Cardiac muscle cell (in vitro differentiated cells and primary cell): ENCODE measurements around the gene CBARP. TPM values are rescaled to one million over a fixed set of nuclear protein-coding genes. Genes with fewer than 3 reads are reported as not detected.

Source experiments
- DNase-seq, 2 donors: peaks; one replicate each; pipeline versions ENCODE4 v3.0.0 to v3.0.0-alpha.2; 2010 to 2017; ENCODE audit warnings: low read depth in 1 of 2, low spot score in 1 of 2
- H3K27ac ChIP-seq: fragments of 200-600 bp; sonication (generic); 2 replicates; pipeline ENCODE4 v1.5.1; 2016
- H3K27me3 ChIP-seq: fragments of 200-600 bp; sonication (generic); 2 replicates; pipeline ENCODE4 v1.6.0; 2016; ENCODE audit warnings: control low read depth
- H3K36me3 ChIP-seq: fragments of 200-600 bp; sonication (generic); 2 replicates; pipeline ENCODE4 v1.5.1; 2016; ENCODE audit warnings: control low read depth
- H3K4me1 ChIP-seq: fragments of 200-600 bp; sonication (generic); 2 replicates; pipeline ENCODE4 v1.8.1; 2017; ENCODE audit warnings: low read depth, mild to moderate bottlenecking, mixed run types
- H3K4me3 ChIP-seq: fragments of 200-600 bp; sonication (generic); 2 replicates; pipeline ENCODE4 v1.5.1; 2016; ENCODE audit warnings: mild to moderate bottlenecking
- H3K9me3 ChIP-seq: fragments of 200-600 bp; sonication (generic); 2 replicates; pipeline ENCODE4 v1.5.1; 2017; ENCODE audit warnings: low read depth, mild to moderate bottlenecking, control low read depth
- CTCF ChIP-seq: IDR thresholded peaks from 2 replicates; pipeline ENCODE4 v1.5.1; 2012; ENCODE audit warnings: low read depth, mild to moderate bottlenecking, low read length
- polyA plus RNA-seq: library from polyadenylated mRNA; unstranded; fragments of >200 nt; fragmentation: Nextera tagmentation; extraction: Ambion mirVana; gene quantifications from 2 replicates; pipeline ENCODE4 v1.2.1, GENCODE V29; 2016
- total RNA-seq: library from RNA; depleted of rRNA; stranded (reverse); fragments of >200 nt; gene quantifications from 2 replicates; pipeline ENCODE4 v1.2.3, GENCODE V29; 2016

CBARP gene
- total and polyA plus RNA-seq, 2 experiments from 2014 or later: 22.1 to 29.1 TPM

- Histone ChIP-seq H3K4me3 (no peak overlapping the region), H3K36me3 (peaks cover 42% of the 10 kb centered on the region), H3K4me1 (peaks cover 23% of the 10 kb centered on the region), H3K27ac (peak overlapping the region; percentile 98), H3K9me3 (no peaks in the 10 kb centered on the region), H3K27me3 (no peaks in the 10 kb centered on the region)
- no peak for DNase-seq
- no peak for TF ChIP-seq CTCF
Observed at GRCh38 chr19:1273263-1274041, 35.6 kb upstream of the CBARP start.

- DNase-seq: no peak
- Histone ChIP-seq H3K36me3 (peaks cover 42% of the 10 kb centered on the region), H3K27ac (peak overlapping the region; percentile 53), H3K27me3 (no peaks in the 10 kb centered on the region), H3K4me1 (peaks cover 31% of the 10 kb centered on the region), H3K9me3 (no peaks in the 10 kb centered on the region), H3K4me3 (no peak overlapping the region)
- no peak for TF ChIP-seq CTCF
Observed at GRCh38 chr19:1272423-1273262, 34.8 kb upstream of the CBARP start.

- H3K4me3 ChIP-seq: no peak overlapping the region
- no peaks in the 10 kb centered on the region for H3K9me3 ChIP-seq
- peaks cover 37% of the 10 kb centered on the region for H3K4me1 ChIP-seq
- no peaks in the 10 kb centered on the region for H3K27me3 ChIP-seq
- H3K36me3 ChIP-seq: peaks cover 42% of the 10 kb centered on the region
- peak overlapping the region; percentile 99 for H3K27ac ChIP-seq
- DNase-seq: no peak
- no peak for TF ChIP-seq CTCF
Observed at GRCh38 chr19:1271528-1272422, 34.0 kb upstream of the CBARP start.

GRCh38 chr19:1270854-1271527, 33.2 kb upstream of the CBARP start:
- peaks cover 42% of the 10 kb centered on the region for H3K36me3 ChIP-seq
- H3K27me3 ChIP-seq: no peaks in the 10 kb centered on the region
- H3K4me3 ChIP-seq: peak overlapping the region; percentile 86
- no peaks in the 10 kb centered on the region for H3K9me3 ChIP-seq
- no peak for DNase-seq
- peak overlapping the region; percentile 99 for H3K27ac ChIP-seq
- H3K4me1 ChIP-seq: peaks cover 40% of the 10 kb centered on the region
- no peak for TF ChIP-seq CTCF
